Endothelial cell (in vitro differentiated cells): ENCODE data around the gene CFAP77. TPM values are rescaled to one million over a fixed set of nuclear protein-coding genes. Genes with fewer than 3 reads are reported as not detected.
"Not testable (repeated sequence)": the region's sequence is repeated elsewhere in the genome, so short reads cannot be mapped to it uniquely, and the experiment has no call there.

Source experiments
- DNase-seq: peaks from one replicate; pipeline ENCODE4 v3.0.0; 2021; ENCODE audit warnings: low spot score
- H3K27ac Mint-ChIP-seq: one replicate; pipeline ENCODE4 v1.8.0; 2021; ENCODE audit warnings: mixed read lengths, inconsistent platforms; ENCODE audit not compliant: unreplicated experiment
- H3K27me3 Mint-ChIP-seq: one replicate; pipeline ENCODE4 v1.8.0; 2021; ENCODE audit warnings: mild to moderate bottlenecking, moderate library complexity, mixed read lengths, inconsistent platforms; ENCODE audit not compliant: unreplicated experiment
- H3K36me3 Mint-ChIP-seq: one replicate; pipeline ENCODE4 v1.8.0; 2021; ENCODE audit warnings: mild to moderate bottlenecking, low read depth, mixed read lengths, inconsistent platforms; ENCODE audit not compliant: unreplicated experiment
- H3K4me1 Mint-ChIP-seq: one replicate; pipeline ENCODE4 v1.8.0; 2021; ENCODE audit warnings: mild to moderate bottlenecking, mixed read lengths, inconsistent platforms; ENCODE audit not compliant: unreplicated experiment
- H3K4me3 Mint-ChIP-seq: one replicate; pipeline ENCODE4 v1.8.0; 2021; ENCODE audit warnings: mild to moderate bottlenecking, mixed read lengths, inconsistent platforms; ENCODE audit not compliant: unreplicated experiment
- H3K9me3 Mint-ChIP-seq: one replicate; pipeline ENCODE4 v1.8.0; 2021; ENCODE audit warnings: mixed read lengths, inconsistent platforms; ENCODE audit not compliant: unreplicated experiment
- total RNA-seq: library from RNA; stranded (reverse); fragmentation: NEBNext Ultra II Directional; extraction: Animal tissue kit (Norgen Biotek cat#: 25700); gene quantifications from one replicate; pipeline ENCODE4 v1.2.1, GENCODE V29; 2021; ENCODE audit not compliant: unreplicated experiment
- TF ChIP-seq, protein P1 (sequence below): fragments of 200-600 bp; sonication (generic); IDR thresholded peaks from one replicate; pipeline ENCODE4 v1.5.0; 2021; ENCODE audit warnings: antibody characterized with exemption; ENCODE audit not compliant: unreplicated experiment

Gene CFAP77
- total RNA-seq, 1 donor from 2014 or later = 3.7 TPM

DNA sequence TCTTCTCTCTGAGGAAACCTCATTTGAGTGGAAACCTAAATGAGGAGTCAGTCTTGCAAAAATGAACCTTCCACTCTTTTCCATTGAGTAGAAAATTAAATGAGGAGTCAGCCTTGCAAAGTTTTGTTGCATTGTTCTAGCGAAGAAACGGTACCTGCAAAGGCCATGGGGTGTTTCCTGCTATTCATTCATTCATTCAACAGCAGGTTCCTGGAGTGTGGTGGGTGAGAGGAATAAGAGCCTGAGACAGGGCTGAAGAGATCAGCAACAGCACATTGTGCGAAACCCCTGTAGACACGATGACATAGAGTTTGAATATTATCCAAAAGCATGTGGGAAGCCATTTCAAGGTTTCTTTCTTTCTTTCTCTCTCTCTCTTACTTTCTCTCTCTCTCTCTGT lies 40.6 kb upstream of the CFAP77 start:
- H3K27ac Mint-ChIP-seq = peak overlapping the region; percentile 100
- peak overlapping the region; percentile 65 for H3K4me3 Mint-ChIP-seq
- DNase-seq = no peak
- no peaks in the 10 kb centered on the region for H3K9me3 Mint-ChIP-seq
- TF ChIP-seq, protein P1, sequence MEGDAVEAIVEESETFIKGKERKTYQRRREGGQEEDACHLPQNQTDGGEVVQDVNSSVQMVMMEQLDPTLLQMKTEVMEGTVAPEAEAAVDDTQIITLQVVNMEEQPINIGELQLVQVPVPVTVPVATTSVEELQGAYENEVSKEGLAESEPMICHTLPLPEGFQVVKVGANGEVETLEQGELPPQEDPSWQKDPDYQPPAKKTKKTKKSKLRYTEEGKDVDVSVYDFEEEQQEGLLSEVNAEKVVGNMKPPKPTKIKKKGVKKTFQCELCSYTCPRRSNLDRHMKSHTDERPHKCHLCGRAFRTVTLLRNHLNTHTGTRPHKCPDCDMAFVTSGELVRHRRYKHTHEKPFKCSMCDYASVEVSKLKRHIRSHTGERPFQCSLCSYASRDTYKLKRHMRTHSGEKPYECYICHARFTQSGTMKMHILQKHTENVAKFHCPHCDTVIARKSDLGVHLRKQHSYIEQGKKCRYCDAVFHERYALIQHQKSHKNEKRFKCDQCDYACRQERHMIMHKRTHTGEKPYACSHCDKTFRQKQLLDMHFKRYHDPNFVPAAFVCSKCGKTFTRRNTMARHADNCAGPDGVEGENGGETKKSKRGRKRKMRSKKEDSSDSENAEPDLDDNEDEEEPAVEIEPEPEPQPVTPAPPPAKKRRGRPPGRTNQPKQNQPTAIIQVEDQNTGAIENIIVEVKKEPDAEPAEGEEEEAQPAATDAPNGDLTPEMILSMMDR = no peak
- peaks cover 3% of the 10 kb centered on the region for H3K27me3 Mint-ChIP-seq
- peaks cover 63% of the 10 kb centered on the region for H3K4me1 Mint-ChIP-seq
- H3K36me3 Mint-ChIP-seq = peaks cover 6% of the 10 kb centered on the region

DNA sequence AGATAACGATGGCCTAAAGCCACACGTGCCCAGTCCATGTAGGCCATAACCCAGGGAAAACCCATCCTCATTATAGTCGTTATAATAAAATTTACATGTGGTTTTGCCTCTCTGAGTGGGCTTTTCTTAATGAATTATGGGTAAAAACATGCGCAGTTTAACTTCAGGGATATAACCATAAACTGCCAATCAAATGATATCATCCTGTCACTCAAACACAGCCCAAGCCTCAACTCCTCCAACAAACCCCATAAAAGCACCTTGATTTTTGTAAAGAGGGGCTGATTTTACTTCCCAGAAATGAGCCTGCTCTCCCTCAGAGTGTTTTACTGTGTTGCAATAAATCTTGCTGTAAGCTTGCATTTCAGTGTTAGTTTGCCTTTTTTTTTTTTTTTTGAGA lies 39.4 kb upstream of the CFAP77 start:
- no peak for DNase-seq
- Mint-ChIP-seq H3K27ac (peak overlapping the region; percentile 100), H3K4me1 (peaks cover 69% of the 10 kb centered on the region), H3K4me3 (no peak overlapping the region), H3K9me3 (no peaks in the 10 kb centered on the region), H3K36me3 (peaks cover 12% of the 10 kb centered on the region), H3K27me3 (peaks cover 4% of the 10 kb centered on the region)
- TF ChIP-seq, protein P1 = no peak

DNA sequence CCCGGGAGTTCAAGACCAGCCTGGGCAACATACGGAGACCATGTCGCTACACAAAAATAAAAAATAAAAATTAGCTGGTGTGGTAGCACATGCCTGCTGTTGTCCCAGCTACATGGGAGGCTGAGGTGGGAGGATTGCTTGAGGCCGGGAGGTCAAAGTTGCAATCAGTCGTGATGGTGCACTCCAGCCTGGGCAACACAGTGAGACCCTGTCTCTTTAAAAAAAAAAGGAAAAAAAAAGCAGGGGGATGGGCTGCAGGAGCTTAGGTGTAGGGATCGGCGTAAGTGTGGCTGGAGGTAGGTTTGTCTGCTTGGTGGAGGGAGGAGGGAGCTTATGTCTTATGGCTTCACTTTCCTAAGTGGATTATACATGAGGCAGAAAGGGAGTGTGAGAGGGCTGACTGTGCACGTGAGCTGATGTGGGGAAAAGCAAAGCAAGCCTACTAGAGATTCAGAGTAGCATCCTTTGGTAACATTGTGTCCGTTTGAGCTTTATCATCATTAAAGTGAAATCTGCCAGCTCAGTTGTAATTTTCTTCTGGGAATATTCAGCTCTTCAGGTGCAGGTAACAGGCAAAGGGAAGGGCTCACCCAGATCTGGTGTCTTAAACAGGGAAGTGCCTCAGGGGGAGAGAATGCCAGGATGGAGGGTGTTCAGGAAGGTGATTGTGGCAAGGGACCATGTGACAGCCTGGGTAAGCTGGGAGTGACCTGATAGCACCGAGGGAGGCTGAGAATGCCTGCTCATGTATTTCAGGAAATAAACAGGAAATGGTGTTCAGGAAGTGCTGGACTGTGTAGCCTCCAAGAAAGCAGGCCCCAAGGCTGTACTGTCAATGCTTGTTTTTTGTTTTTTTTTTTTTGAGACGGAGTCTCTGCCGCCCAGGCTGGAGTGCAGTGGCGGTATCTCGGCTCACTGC lies 37.6 kb upstream of the CFAP77 start:
- Mint-ChIP-seq H3K9me3 (no peaks in the 10 kb centered on the region), H3K4me1 (peaks cover 64% of the 10 kb centered on the region), H3K4me3 (peak overlapping the region; percentile 79), H3K27me3 (peaks cover 10% of the 10 kb centered on the region), H3K27ac (peak overlapping the region; percentile 100), H3K36me3 (peaks cover 20% of the 10 kb centered on the region)
- DNase-seq = peak; percentile 61
- TF ChIP-seq, protein P1 = no peak

DNA sequence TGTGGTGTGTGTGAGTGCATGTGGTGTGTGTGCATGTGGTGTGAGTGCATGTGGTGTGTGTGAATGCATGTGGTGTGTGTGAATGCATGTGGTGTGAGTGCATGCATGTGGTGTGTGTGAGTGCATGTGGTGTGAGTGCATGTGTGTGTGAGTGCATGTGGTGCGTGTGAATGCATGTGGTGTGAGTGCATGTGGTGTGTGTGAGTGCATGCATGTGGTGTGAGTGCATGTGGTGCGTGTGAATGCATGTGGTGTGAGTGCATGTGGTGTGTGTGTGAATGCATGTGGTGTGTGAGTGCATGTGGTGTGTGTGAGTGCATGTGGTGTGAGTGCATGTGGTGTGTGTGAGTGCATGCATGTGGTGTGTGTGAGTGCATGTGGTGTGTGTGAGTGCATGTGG lies 32.2 kb upstream of the CFAP77 start:
- DNase-seq, H3K27ac Mint-ChIP-seq, H3K4me3 Mint-ChIP-seq, H3K9me3 Mint-ChIP-seq: not testable (repeated sequence)
- Mint-ChIP-seq H3K36me3 (peaks cover 21% of the 10 kb centered on the region), H3K27me3 (peaks cover 10% of the 10 kb centered on the region), H3K4me1 (peaks cover 19% of the 10 kb centered on the region)

DNA sequence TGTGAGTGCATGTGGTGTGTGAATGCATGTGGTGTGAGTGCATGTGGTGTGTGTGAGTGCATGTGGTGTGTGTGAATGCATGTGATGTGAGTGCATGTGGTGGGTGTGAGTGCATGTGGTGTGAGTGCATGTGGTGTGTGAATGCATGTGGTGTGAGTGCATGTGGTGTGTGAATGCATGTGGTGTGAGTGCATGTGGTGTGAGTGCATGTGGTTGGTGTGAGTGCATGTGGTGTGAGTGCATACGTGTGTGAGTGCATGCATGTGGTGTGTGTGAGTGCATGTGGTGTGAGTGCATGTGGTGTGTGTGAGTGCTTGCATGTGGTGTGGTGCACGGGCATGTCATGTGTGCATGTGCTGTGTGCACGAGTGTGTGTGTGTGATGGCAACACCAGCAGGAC lies 31.6 kb upstream of the CFAP77 start:
- not testable (repeated sequence) for H3K9me3 Mint-ChIP-seq, H3K27me3 Mint-ChIP-seq, DNase-seq, H3K27ac Mint-ChIP-seq, H3K4me3 Mint-ChIP-seq
- Mint-ChIP-seq H3K4me1 (peaks cover 17% of the 10 kb centered on the region), H3K36me3 (peaks cover 25% of the 10 kb centered on the region)

DNA sequence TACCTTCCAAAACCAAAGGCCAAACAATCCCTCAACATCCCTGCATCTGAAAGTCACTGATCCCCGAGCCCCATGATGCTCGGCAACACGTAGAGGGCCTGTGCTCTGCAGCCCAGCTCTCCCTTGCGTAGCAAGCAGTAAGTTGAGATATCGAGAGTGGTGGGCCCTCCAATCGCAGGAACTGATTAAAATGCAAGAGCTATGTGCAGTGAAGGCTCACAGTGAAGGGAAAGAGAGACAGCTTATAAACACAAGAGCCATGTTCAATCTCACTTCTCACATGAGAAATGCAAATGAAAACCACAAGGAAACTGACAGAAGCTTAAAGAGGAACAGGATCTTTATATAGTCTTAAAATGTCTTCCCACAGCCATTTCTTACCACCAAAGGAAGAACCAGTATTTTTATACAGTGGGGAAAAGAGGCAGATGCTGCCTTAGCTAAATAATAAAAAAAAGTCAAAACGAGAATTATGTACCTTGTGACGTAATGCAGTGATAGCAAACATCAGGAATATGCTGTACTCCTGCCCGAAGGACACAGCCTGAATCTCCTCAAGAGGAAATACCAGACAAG lies 28.0 kb upstream of the CFAP77 start:
- TF ChIP-seq, protein P1 = no peak
- H3K9me3 Mint-ChIP-seq = no peaks in the 10 kb centered on the region
- no peak overlapping the region for H3K4me3 Mint-ChIP-seq
- H3K27ac Mint-ChIP-seq = peak overlapping the region; percentile 72
- H3K27me3 Mint-ChIP-seq = no peaks in the 10 kb centered on the region
- H3K4me1 Mint-ChIP-seq = peaks cover 8% of the 10 kb centered on the region
- DNase-seq = no peak
- H3K36me3 Mint-ChIP-seq = peaks cover 36% of the 10 kb centered on the region
